Thyroid gland (tissue), 4 donors: ENCODE measurements around the gene TIMM13. TPM values are rescaled to one million over a fixed set of nuclear protein-coding genes. Genes with fewer than 3 reads are reported as not detected.
"Not testable (repeated sequence)": the region's sequence is repeated elsewhere in the genome, so short reads cannot be mapped to it uniquely, and the experiment has no call there.

Experiments
- DNase-seq, 2 donors: peaks; one replicate each; pipeline ENCODE4 v3.0.0-alpha.2; 2019
- H3K27ac ChIP-seq, 3 donors: fragments of 200-600 bp; sonication (generic); 1 replicate in 2 of 3; 2 replicates in 1 of 3; pipeline ENCODE4 v1.5.1; 2016 to 2019; ENCODE audit warnings: mild to moderate bottlenecking in 1 of 3, moderate library complexity in 1 of 3
- H3K27me3 ChIP-seq: fragments of 200-600 bp; sonication (generic); one replicate; pipeline ENCODE4 v1.5.1; 2019
- H3K36me3 ChIP-seq, 2 donors: fragments of 200-600 bp; sonication (generic); one replicate each; pipeline ENCODE4 v1.5.1; 2016 to 2019
- H3K4me1 ChIP-seq, 2 donors: fragments of 200-600 bp; sonication (generic); one replicate each; pipeline ENCODE4 v1.5.1; 2017 to 2019
- H3K4me3 ChIP-seq, 3 donors: fragments of 200-600 bp; sonication (generic); replicated peaks in 1 of 3; 1 replicate in 2 of 3; 2 replicates in 1 of 3; pipeline ENCODE4 v1.5.1; 2016; ENCODE audit warnings: mild to moderate bottlenecking in 1 of 3
- H3K9me3 ChIP-seq: fragments of 200-600 bp; sonication (generic); one replicate; pipeline ENCODE4 v1.5.1; 2017
- POLR2A ChIP-seq, 2 donors: fragments of 450-650 bp; IDR thresholded peaks; one replicate each; pipeline ENCODE4 v1.6.1; 2017; ENCODE audit warnings: antibody characterized with exemption in 2 of 2, mild to moderate bottlenecking in 2 of 2, moderate library complexity in 1 of 2
- WGBS, 2 donors: methylation state at CpG; one replicate each; pipeline ENCODE4 v1.1.5; 2017; 5-methylcytosine and 5-hydroxymethylcytosine counted together
- intact Hi-C: fragments of 100-400 bp; cut with DNase I; formaldehyde crosslinking; loops from one replicate; pipeline ENCODE4 v1.15.1; 2023
- total RNA-seq, 4 donors: library from RNA; depleted of rRNA; stranded (reverse); fragments of >200 nt; gene quantifications; one replicate each; pipeline ENCODE4 v1.2.3, GENCODE V29; 2016
- TF ChIP-seq, protein P1 (sequence below), 6 experiments: fragments of 200-600 bp in 3 of 6; fragments of 450-650 bp in 3 of 6; sonication (generic) in 3 of 6; IDR thresholded peaks; one replicate each; pipeline ENCODE4 v1.5.1; 2016 to 2019; ENCODE audit warnings: antibody characterized with exemption in 6 of 6, mild to moderate bottlenecking in 2 of 6, inconsistent platforms in 1 of 6, moderate library complexity in 1 of 6

Gene TIMM13
- total RNA-seq, 4 donors from 2014 or later, result 27.4 to 52.9 (median 45.0) TPM

DNA sequence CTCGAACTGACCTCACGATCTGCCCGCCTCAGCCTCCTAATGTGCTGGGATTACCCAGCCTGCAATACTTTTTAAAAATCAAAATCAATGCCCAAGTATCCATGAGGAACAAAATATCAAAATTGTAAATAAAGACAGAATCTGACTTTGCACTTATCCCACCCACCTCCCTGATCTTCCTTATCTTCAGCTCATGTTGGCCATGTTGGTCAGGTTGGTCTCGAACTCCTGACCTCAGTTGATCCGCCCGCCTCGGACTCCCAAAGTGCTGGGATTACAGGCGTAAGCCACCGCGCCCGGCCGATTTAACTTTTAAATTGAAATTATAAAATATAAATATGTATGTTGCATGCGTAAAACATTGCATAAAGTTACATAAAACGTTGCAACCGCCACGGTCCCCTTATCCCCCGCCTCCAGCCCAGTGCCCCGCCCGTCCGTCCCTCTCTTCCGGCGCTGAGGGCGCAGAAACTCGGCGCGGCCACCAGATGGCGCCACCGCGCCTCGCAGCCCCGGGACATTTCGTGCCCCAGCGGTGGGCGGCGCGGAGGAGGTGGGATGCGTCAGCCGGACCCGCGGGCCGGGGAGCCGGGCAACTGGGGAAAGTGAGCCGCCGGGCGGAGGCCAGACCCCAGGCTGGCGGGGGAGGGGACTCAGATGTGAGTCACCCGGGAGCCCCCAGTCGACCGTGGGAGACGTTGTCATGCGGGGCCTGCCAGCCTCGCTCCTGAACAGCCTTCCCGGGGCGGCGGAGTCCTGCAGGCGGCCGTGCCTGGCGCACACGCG lies 47.0 kb upstream of the TIMM13 start:
- Histone ChIP-seq H3K36me3 (peaks cover 9 to 17% of the 10 kb centered on the region in 2 donors), H3K4me1 (peaks cover 15 to 30% of the 10 kb centered on the region in 2 donors), H3K9me3 (no peaks in the 10 kb centered on the region), H3K27ac (peak overlapping the region; percentile 89 to 98 (median 96)), H3K4me3 (peak overlapping the region in 2 of 3 donors; percentile 0 to 93), H3K27me3 (no peaks in the 10 kb centered on the region)
- no peak for TF ChIP-seq POLR2A (IDR thresholded peaks at IDR 0.05)
- TF ChIP-seq, protein P1, sequence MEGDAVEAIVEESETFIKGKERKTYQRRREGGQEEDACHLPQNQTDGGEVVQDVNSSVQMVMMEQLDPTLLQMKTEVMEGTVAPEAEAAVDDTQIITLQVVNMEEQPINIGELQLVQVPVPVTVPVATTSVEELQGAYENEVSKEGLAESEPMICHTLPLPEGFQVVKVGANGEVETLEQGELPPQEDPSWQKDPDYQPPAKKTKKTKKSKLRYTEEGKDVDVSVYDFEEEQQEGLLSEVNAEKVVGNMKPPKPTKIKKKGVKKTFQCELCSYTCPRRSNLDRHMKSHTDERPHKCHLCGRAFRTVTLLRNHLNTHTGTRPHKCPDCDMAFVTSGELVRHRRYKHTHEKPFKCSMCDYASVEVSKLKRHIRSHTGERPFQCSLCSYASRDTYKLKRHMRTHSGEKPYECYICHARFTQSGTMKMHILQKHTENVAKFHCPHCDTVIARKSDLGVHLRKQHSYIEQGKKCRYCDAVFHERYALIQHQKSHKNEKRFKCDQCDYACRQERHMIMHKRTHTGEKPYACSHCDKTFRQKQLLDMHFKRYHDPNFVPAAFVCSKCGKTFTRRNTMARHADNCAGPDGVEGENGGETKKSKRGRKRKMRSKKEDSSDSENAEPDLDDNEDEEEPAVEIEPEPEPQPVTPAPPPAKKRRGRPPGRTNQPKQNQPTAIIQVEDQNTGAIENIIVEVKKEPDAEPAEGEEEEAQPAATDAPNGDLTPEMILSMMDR (IDR thresholded peaks at IDR 0.05), result peak; percentile 91 to 99 (median 97)
- peak; percentile 82 to 84 for DNase-seq
- intact Hi-C loops, result loop anchor here (2.0 to 5.0 kb wide), 3 partner anchors 68 to 162 kb away; no protein-coding TSS in a partner anchor
- 16 to 20% methylated on average over 27 to 31 of the region's 60 CpGs for WGBS, 2 donors

DNA sequence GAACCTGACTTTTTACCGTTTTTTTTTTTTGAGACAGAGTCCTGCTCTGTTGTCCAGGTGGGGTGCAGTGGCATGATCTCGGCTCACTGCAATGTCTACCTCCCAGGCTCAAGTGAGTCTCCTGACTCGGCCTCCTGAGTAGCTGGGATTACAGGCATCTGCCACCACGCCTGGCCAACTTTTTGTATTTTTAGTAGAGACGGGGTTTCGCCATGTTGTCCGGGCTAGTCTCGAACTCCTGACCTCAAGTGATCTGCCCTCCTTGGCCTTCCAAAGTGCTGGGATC lies 42.5 kb upstream of the TIMM13 start:
- H3K4me1 ChIP-seq, H3K9me3 ChIP-seq, H3K27ac ChIP-seq, H3K4me3 ChIP-seq, H3K36me3 ChIP-seq, DNase-seq, H3K27me3 ChIP-seq: not testable (repeated sequence)
- intact Hi-C loops, result loop anchor here (10.0 kb wide), 1 partner anchor 285 kb away; no protein-coding TSS in a partner anchor
- WGBS, 2 donors, result 87 to 90% methylated on average over 8 of the region's 8 CpGs

DNA sequence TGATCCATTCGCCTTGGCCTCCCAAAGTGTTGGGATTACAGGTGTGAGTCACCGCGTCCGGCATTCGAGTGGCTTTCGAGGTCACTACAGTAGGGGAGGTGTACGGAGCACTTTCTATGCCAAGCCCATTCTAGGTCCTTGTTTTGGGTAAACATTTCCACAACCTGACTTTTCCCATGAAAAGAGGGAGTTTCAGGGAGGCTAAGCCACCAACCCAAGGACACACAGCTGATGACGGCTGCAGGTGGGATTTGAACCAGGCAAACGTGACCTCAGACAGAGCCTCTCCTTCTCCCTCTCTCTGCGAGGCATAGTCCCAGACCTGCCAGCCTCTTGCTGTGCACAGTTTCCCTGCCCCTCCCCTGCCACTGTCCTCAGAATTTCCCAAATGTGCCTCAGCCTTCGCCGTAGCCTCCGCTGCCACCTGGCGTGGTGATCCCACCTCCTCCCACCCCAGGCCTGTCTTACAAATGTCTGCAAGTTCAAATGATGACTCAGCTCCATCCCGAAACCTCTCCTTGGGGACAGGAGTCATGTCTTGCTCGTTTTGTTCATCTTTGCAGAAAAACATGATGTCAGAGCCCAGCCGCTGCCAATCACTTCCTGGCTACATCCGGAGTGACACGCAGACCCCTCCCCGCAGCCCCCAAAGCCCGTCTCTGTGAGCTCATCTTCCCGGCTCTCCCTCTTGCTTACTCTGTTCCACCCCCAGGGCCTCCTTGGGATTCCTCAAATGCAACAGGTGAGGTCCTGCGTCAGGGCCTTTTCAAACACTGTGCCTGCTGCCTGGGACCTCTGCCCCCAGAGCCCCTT lies 41.9 kb upstream of the TIMM13 start:
- Histone ChIP-seq H3K4me3 (no peak overlapping the region), H3K36me3 (no peaks in the 10 kb centered on the region), H3K4me1 (no peaks in the 10 kb centered on the region), H3K27ac (no peak overlapping the region), H3K27me3 (no peaks in the 10 kb centered on the region), H3K9me3 (no peaks in the 10 kb centered on the region)
- TF ChIP-seq POLR2A (IDR thresholded peaks at IDR 0.05), result no peak
- TF ChIP-seq, protein P1 (IDR thresholded peaks at IDR 0.05), result no peak
- 60 to 62% methylated on average over 19 to 23 of the region's 23 CpGs for WGBS, 2 donors
- no peak for DNase-seq
- intact Hi-C loops, result loop anchor here (10.0 kb wide), 1 partner anchor 285 kb away; no protein-coding TSS in a partner anchor

DNA sequence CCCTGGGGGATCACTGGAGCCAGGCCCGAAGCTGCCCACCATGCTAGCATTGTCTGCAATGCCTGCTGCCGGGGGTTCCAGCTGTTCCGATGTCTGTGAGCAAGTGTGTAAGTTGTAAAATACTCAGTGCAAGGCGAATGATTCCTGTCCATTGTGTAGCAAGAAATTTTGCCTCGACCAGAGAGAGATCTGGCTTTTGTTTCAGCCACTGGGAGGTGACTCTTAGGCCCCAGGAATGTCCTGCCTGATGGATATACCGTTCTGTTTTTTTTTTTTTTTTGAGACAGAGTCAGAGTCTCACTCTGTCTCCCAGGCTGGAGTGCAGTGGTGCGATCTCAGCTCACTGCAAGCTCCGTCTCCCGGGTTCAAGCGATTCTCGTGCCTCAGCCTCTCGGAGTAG lies 41.2 kb upstream of the TIMM13 start:
- no peak for TF ChIP-seq POLR2A (IDR thresholded peaks at IDR 0.05)
- TF ChIP-seq, protein P1 (IDR thresholded peaks at IDR 0.05), result no peak
- no peaks in the 10 kb centered on the region for H3K4me1 ChIP-seq
- WGBS, 2 donors, result 71 to 76% methylated on average over 12 of the region's 12 CpGs
- no peaks in the 10 kb centered on the region for H3K36me3 ChIP-seq
- no peaks in the 10 kb centered on the region for H3K27me3 ChIP-seq
- no peak overlapping the region for H3K4me3 ChIP-seq
- H3K9me3 ChIP-seq, result no peaks in the 10 kb centered on the region
- no peak overlapping the region for H3K27ac ChIP-seq
- no peak for DNase-seq
- intact Hi-C loops, result loop anchor here (10.0 kb wide), 1 partner anchor 286 kb away; no protein-coding TSS in a partner anchor

DNA sequence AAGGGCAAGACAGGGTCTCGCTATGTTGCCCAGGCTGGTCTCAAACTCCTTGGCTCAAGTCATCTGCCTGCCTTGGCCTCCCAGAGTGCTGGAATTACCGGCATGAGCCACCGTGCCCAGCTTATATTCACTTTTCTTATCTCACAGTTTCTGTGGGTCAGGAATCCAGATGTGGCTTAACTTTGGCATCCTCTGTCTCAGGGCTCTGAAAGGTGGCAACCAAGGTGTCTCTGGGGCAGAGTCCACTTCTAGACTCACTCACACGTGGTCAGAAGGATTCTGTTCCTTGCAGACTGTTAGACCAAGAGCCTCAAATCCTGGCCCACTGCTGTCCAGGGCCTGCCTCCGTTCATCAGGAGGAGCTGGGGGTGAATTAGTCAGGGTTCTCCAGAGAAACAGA lies 37.0 kb upstream of the TIMM13 start:
- intact Hi-C loops, result loop anchor here (10.0 kb wide), 1 partner anchor 290 kb away; no protein-coding TSS in a partner anchor
- Histone ChIP-seq H3K27me3 (no peaks in the 10 kb centered on the region), H3K4me3 (no peak overlapping the region), H3K36me3 (no peaks in the 10 kb centered on the region), H3K4me1 (peaks cover 8 to 14% of the 10 kb centered on the region in 2 donors), H3K27ac (no peak overlapping the region), H3K9me3 (no peaks in the 10 kb centered on the region)
- DNase-seq, result no peak
- TF ChIP-seq, protein P1 (IDR thresholded peaks at IDR 0.05), result no peak
- TF ChIP-seq POLR2A (IDR thresholded peaks at IDR 0.05), result no peak
- 79 to 84% methylated on average over 5 of the region's 5 CpGs for WGBS, 2 donors

DNA sequence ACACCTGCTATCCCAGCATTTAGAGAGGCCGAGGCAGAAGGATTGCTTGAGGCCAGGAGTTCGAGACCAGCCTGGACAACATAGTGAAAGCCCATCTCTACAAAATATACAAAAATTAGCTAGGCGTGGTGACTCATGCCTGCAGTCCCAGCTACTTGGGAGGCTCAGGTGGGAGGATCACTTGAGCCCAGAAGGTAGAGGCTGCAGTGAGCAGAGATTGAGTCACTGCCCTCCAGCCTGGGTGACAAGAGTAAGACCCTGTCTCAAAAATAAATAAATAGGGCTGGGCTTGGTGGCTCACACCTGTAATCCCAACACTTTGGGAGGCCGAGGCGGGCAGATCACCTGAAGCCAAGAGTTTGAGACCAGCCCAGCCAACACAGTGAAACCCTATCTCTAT lies 36.3 kb upstream of the TIMM13 start:
- not testable (repeated sequence) for H3K27me3 ChIP-seq, H3K4me3 ChIP-seq, DNase-seq, H3K27ac ChIP-seq, H3K9me3 ChIP-seq, H3K36me3 ChIP-seq
- WGBS, 2 donors, result 95 to 98% methylated on average over 5 of the region's 5 CpGs
- H3K4me1 ChIP-seq, result peaks cover 8 to 14% of the 10 kb centered on the region in 2 donors
- intact Hi-C loops, result loop anchor here (10.0 kb wide), 1 partner anchor 291 kb away; no protein-coding TSS in a partner anchor
